ENCODE results near the gene MLEC.
A peak's percentile ranks its signal among the peaks of the same experiment; 100 is the strongest.

Gene MLEC

GRCh38 chr12:120678572-120678971, 8.4 kb upstream of the MLEC start:
- no peak for DNase-seq (ENCODE audit: low read depth, low spot score)
- Histone ChIP-seq H3K4me1 (ENCODE audit: control insufficient read depth, insufficient read depth, low read length) (peaks cover 4% of the 10 kb centered on the region; the same call in 1 of the 2 replicates), H3K36me3 (ENCODE audit: control insufficient read depth, insufficient read depth, low read length) (no peaks in the 10 kb centered on the region), H3K9me3 (ENCODE audit: control insufficient read depth, insufficient read depth, low read length) (no peaks in the 10 kb centered on the region), H3K27me3 (ENCODE audit: control insufficient read depth, insufficient read depth, low read length) (no peaks in the 10 kb centered on the region), H3K4me3 (ENCODE audit: low read length) (no peak overlapping the region), H3K27ac (ENCODE audit: low read length) (no peak overlapping the region)
- no CpG with 5 or more reads among the region's 8 CpGs for WGBS (ENCODE audit: insufficient coverage, insufficient read length)

DNA sequence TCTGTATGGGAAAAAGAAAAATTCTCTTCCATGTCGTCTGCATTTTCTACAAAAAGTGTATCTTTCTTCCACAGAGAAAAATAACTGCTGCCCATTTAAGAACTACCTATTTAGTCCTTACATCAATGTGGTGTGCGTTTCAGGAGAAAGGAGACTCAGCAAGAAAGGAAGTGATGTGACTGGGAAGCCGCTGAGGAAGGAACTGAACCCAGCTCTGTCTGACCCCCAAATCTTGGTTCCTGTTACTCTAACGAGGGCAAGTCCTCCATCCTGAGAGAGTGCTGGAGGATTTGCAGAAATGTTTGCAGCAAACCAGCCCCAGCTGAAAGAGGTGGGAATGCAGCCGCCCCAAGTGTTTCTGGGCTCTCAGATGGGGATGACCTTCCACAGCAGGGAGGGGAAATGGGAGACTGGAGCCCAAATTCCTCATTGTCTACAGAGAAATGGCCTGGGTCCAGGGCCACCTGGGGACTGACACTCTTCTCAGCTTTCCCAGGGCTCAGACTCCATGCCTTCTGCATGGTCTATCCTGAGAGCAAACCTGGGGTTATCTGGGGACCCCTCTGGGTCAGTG, 6.7 kb upstream of the MLEC start:
- no peaks in the 10 kb centered on the region for H3K36me3 ChIP-seq (ENCODE audit: control insufficient read depth, insufficient read depth, low read length)
- no CpG with 5 or more reads among the region's 5 CpGs for WGBS (ENCODE audit: insufficient coverage, insufficient read length)
- no peaks in the 10 kb centered on the region for H3K27me3 ChIP-seq (ENCODE audit: control insufficient read depth, insufficient read depth, low read length)
- H3K9me3 ChIP-seq (ENCODE audit: control insufficient read depth, insufficient read depth, low read length): no peaks in the 10 kb centered on the region
- DNase-seq (ENCODE audit: low read depth, low spot score): no peak
- H3K4me1 ChIP-seq (ENCODE audit: control insufficient read depth, insufficient read depth, low read length): peaks cover 4% of the 10 kb centered on the region; the same call in 1 of the 2 replicates
- no peak overlapping the region for H3K4me3 ChIP-seq (ENCODE audit: low read length)
- no peak overlapping the region for H3K27ac ChIP-seq (ENCODE audit: low read length)

- no peaks in the 10 kb centered on the region for H3K27me3 ChIP-seq (ENCODE audit: control insufficient read depth, insufficient read depth, low read length)
- no peaks in the 10 kb centered on the region for H3K9me3 ChIP-seq (ENCODE audit: control insufficient read depth, insufficient read depth, low read length)
- H3K36me3 ChIP-seq (ENCODE audit: control insufficient read depth, insufficient read depth, low read length): no peaks in the 10 kb centered on the region
- H3K27ac ChIP-seq (ENCODE audit: low read length): no peak overlapping the region
- DNase-seq (ENCODE audit: low read depth, low spot score): no peak
- H3K4me1 ChIP-seq (ENCODE audit: control insufficient read depth, insufficient read depth, low read length): peaks cover 4% of the 10 kb centered on the region; the same call in 1 of the 2 replicates
- H3K4me3 ChIP-seq (ENCODE audit: low read length): no peak overlapping the region
- no CpG with 5 or more reads among the region's 8 CpGs for WGBS (ENCODE audit: insufficient coverage, insufficient read length)
Observed at GRCh38 chr12:120684523-120684932, 2.4 kb upstream of the MLEC start.

- no peak for DNase-seq (ENCODE audit: low read depth, low spot score)
- H3K27ac ChIP-seq (ENCODE audit: low read length): no peak overlapping the region
- WGBS (ENCODE audit: insufficient coverage, insufficient read length): no CpG with 5 or more reads among the region's 3 CpGs
- H3K9me3 ChIP-seq (ENCODE audit: control insufficient read depth, insufficient read depth, low read length): no peaks in the 10 kb centered on the region
- H3K4me3 ChIP-seq (ENCODE audit: low read length): no peak overlapping the region
- no peaks in the 10 kb centered on the region for H3K4me1 ChIP-seq (ENCODE audit: control insufficient read depth, insufficient read depth, low read length)
- no peaks in the 10 kb centered on the region for H3K36me3 ChIP-seq (ENCODE audit: control insufficient read depth, insufficient read depth, low read length)
- no peaks in the 10 kb centered on the region for H3K27me3 ChIP-seq (ENCODE audit: control insufficient read depth, insufficient read depth, low read length)
Observed at GRCh38 chr12:120685522-120685921, 1.4 kb upstream of the MLEC start.

- no peaks in the 10 kb centered on the region for H3K4me1 ChIP-seq (ENCODE audit: control insufficient read depth, insufficient read depth, low read length)
- WGBS (ENCODE audit: insufficient coverage, insufficient read length): no CpG with 5 or more reads among the region's 46 CpGs
- no peaks in the 10 kb centered on the region for H3K9me3 ChIP-seq (ENCODE audit: control insufficient read depth, insufficient read depth, low read length)
- no peaks in the 10 kb centered on the region for H3K36me3 ChIP-seq (ENCODE audit: control insufficient read depth, insufficient read depth, low read length)
- peak overlapping the region; percentile 95; the same call in 1 of the 2 replicates for H3K4me3 ChIP-seq (ENCODE audit: low read length)
- no peak overlapping the region for H3K27ac ChIP-seq (ENCODE audit: low read length)
- H3K27me3 ChIP-seq (ENCODE audit: control insufficient read depth, insufficient read depth, low read length): no peaks in the 10 kb centered on the region
- DNase-seq (ENCODE audit: low read depth, low spot score): peak; percentile 90
Observed at GRCh38 chr12:120686151-120686689, 729 bp upstream of the MLEC start.

DNA sequence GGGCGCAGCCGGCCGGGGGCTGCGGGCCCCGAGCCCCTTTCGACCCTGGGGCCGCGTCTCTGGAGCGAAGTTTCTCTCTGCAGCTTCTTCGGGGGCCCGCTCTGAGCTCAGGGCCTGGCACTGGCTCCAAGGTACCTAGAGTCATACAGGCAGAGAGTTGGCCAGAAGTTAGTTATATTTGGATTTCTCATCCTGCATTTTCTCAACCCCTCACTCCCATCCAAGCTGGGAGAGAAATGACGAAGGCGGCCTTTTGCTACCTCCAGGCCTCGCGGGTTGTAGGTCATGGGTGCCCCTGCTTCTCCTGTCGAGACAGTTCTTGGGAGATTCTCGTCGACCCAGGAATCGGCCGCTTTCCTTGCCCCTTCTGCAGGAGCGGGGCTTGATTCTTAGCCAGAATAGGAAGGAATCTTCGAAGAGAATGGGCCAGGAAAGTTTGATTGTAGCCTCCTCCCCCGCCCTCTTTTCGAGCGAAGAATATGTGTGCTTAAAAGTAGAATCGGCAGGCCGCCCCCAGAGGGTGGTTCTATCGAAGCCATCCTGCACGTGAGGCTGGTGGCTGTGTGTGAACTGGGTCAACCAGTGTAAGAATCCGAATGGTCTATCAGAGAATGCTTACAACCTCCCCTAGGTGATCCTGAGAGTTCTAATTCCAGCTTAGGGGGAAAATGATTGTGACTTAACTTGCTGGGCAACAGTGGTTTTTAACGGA, 785 bp downstream of the MLEC start:
- Histone ChIP-seq H3K36me3 (ENCODE audit: control insufficient read depth, insufficient read depth, low read length) (no peaks in the 10 kb centered on the region), H3K9me3 (ENCODE audit: control insufficient read depth, insufficient read depth, low read length) (no peaks in the 10 kb centered on the region), H3K4me1 (ENCODE audit: control insufficient read depth, insufficient read depth, low read length) (peaks cover 1% of the 10 kb centered on the region; the same call in 1 of the 2 replicates), H3K27me3 (ENCODE audit: control insufficient read depth, insufficient read depth, low read length) (no peaks in the 10 kb centered on the region), H3K27ac (ENCODE audit: low read length) (no peak overlapping the region), H3K4me3 (ENCODE audit: low read length) (peak overlapping the region; percentile 95)
- DNase-seq (ENCODE audit: low read depth, low spot score): no peak
- WGBS (ENCODE audit: insufficient coverage, insufficient read length): no CpG with 5 or more reads among the region's 31 CpGs

DNA sequence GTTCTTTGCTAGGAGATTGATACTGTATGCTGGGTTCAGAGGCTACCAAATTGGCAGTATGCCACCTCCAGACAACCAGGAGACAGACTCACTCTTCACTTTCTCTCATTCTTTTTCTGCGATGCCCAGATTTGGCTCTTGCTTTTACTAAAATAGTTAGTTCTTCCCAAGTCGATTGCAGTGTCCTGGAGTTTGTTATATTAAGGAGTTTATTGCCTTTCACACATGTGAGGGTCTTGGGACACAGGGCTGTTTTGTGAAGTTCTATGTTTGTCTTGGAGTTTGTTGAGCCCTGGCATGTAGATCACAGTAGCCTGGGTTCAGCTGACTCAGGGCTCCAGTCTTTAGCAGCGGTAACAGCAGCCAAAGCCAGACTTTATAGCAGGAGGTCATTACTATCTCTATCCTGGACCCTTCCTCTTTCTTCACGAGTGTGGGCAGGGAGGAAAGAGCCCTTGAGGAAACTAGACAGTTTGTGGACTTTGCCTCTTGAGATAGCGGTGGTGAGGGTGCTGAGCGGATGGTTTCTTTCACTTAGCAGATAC, 1.6 kb downstream of the MLEC start:
- no CpG with 5 or more reads among the region's 6 CpGs for WGBS (ENCODE audit: insufficient coverage, insufficient read length)
- Histone ChIP-seq H3K27ac (ENCODE audit: low read length) (no peak overlapping the region), H3K27me3 (ENCODE audit: control insufficient read depth, insufficient read depth, low read length) (no peaks in the 10 kb centered on the region), H3K4me1 (ENCODE audit: control insufficient read depth, insufficient read depth, low read length) (peaks cover 3% of the 10 kb centered on the region), H3K9me3 (ENCODE audit: control insufficient read depth, insufficient read depth, low read length) (no peaks in the 10 kb centered on the region), H3K36me3 (ENCODE audit: control insufficient read depth, insufficient read depth, low read length) (no peaks in the 10 kb centered on the region), H3K4me3 (ENCODE audit: low read length) (peak overlapping the region; percentile 7; the same call in 1 of the 2 replicates)
- DNase-seq (ENCODE audit: low read depth, low spot score): no peak

GRCh38 chr12:120689397-120690082, 2.6 kb downstream of the MLEC start:
- H3K4me1 ChIP-seq (ENCODE audit: control insufficient read depth, insufficient read depth, low read length): peaks cover 3% of the 10 kb centered on the region
- peaks cover 4% of the 10 kb centered on the region; the same call in 1 of the 2 replicates for H3K36me3 ChIP-seq (ENCODE audit: control insufficient read depth, insufficient read depth, low read length)
- H3K27ac ChIP-seq (ENCODE audit: low read length): no peak overlapping the region

DNA sequence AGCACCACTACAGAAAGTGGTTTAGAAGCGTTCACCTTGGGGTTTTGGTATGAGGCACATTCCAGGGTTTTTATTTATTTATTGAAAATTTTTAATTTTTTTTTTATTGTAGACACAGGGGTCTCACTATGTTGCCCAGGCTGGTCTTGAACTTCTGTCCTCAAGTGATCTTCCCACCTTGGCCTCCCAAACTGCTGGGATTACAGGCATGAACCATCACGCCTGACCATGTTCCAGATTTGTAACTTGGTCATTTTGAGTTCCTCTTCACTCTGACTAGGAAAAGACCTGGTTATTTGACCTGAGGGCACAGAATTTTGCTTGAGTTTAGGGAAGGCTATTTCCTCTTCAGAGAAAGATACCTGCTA, 3.1 kb downstream of the MLEC start:
- H3K9me3 ChIP-seq (ENCODE audit: control insufficient read depth, insufficient read depth, low read length): no peaks in the 10 kb centered on the region
- H3K4me1 ChIP-seq (ENCODE audit: control insufficient read depth, insufficient read depth, low read length): peaks cover 3% of the 10 kb centered on the region
- no peaks in the 10 kb centered on the region for H3K27me3 ChIP-seq (ENCODE audit: control insufficient read depth, insufficient read depth, low read length)
- no CpG with 5 or more reads among the region's 2 CpGs for WGBS (ENCODE audit: insufficient coverage, insufficient read length)
- no peak for DNase-seq (ENCODE audit: low read depth, low spot score)
- H3K27ac ChIP-seq (ENCODE audit: low read length): no peak overlapping the region
- H3K4me3 ChIP-seq (ENCODE audit: low read length): no peak overlapping the region
- peaks cover 9% of the 10 kb centered on the region; the same call in 1 of the 2 replicates for H3K36me3 ChIP-seq (ENCODE audit: control insufficient read depth, insufficient read depth, low read length)

More at GRCh38 chr12:120689397-120690082, 2.6 kb downstream of the MLEC start:
- H3K9me3 ChIP-seq (ENCODE audit: control insufficient read depth, insufficient read depth, low read length): no peaks in the 10 kb centered on the region
- H3K4me3 ChIP-seq (ENCODE audit: low read length): no peak overlapping the region
- no peak for DNase-seq (ENCODE audit: low read depth, low spot score)
- no peaks in the 10 kb centered on the region for H3K27me3 ChIP-seq (ENCODE audit: control insufficient read depth, insufficient read depth, low read length)
- no CpG with 5 or more reads among the region's 6 CpGs for WGBS (ENCODE audit: insufficient coverage, insufficient read length)

DNA sequence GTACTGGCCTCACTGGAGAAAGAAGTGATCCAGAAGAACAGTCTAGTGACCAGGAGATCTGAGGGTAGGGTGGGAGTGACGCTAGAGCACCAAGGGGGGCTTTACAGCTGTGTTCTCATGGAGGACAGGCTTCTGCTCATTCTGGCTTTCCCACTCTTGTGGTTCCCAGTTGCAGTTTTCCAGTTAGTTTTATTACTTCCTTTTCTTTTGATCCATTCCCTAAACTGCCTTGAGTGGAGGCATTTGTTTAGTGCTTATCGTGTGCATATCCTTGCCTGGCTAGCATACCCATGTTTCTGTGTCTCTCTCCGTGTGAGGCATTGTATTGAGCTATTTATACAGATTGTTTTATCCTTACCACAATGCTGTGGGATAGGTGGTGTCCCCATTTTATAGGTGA, 4.0 kb downstream of the MLEC start:
- Histone ChIP-seq H3K27ac (ENCODE audit: low read length) (no peak overlapping the region), H3K4me1 (ENCODE audit: control insufficient read depth, insufficient read depth, low read length) (peaks cover 3% of the 10 kb centered on the region), H3K27me3 (ENCODE audit: control insufficient read depth, insufficient read depth, low read length) (no peaks in the 10 kb centered on the region), H3K4me3 (ENCODE audit: low read length) (no peak overlapping the region), H3K36me3 (ENCODE audit: control insufficient read depth, insufficient read depth, low read length) (peaks cover 14% of the 10 kb centered on the region; the same call in 1 of the 2 replicates), H3K9me3 (ENCODE audit: control insufficient read depth, insufficient read depth, low read length) (no peaks in the 10 kb centered on the region)
- no CpG with 5 or more reads among the region's 3 CpGs for WGBS (ENCODE audit: insufficient coverage, insufficient read length)
- no peak for DNase-seq (ENCODE audit: low read depth, low spot score)

Measured in iPS DF 6.9 (cell line).